GM12891 (cell line): ENCODE measurements around the gene PLD3.

Experiments used
- PAX5 ChIP-seq: IDR thresholded peaks from 2 replicates; pipeline ENCODE4 v1.6.1; 2011; ENCODE audit warnings: low read length, moderate library complexity, mild to moderate bottlenecking; ENCODE audit not compliant: insufficient read depth, severe bottlenecking
- POLR2A ChIP-seq: IDR thresholded peaks from 2 replicates; pipeline ENCODE4 v1.6.1; 2011; ENCODE audit warnings: low read depth, low read length, control low read depth
- POLR2AphosphoS5 ChIP-seq: IDR thresholded peaks from 2 replicates; pipeline ENCODE4 v1.6.1; 2011; ENCODE audit warnings: low read depth, low read length, control low read depth
- SPI1 ChIP-seq: IDR thresholded peaks from 2 replicates; pipeline ENCODE4 v1.6.1; 2011; ENCODE audit warnings: low read depth, low read length, control low read depth
- TAF1 ChIP-seq: IDR thresholded peaks from 2 replicates; pipeline ENCODE4 v1.6.1; 2011; ENCODE audit warnings: low read depth, low read length, control low read depth

DNA sequence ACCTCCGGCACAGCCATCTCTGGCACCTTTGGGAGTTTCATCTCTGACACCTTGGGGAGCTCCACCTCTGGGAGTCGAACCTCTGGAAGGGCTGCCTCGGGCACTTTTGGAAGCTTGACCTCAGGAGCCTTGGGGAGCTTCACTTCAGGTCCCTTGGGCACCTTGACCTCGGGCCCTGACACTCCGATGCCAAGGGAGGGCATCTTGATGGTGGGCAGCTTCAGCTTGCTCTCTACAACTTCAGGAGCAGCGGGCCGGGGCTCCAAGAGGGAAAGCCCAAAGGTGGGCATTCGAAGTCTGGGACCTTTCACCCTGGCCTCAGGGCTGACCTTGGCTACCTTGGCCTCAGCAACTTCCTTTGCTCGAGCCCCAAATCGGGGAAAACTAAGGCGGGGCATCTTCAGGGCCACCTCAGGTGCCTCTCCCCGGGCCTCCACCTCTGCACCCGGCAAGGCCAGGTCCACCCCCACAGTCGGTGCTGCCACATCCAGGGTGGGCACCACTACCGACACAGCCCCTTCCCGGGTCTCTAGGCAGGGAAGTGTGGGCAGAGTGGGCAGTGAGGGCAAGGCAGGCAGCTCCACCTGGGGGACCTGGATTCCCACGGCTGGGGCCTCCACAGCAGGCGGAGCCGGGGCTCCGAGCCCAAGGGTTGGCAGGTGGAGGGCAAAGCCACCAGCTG lies 48.5 kb downstream of the PLD3 start:
- no peak for TF ChIP-seq POLR2AphosphoS5
- TF ChIP-seq POLR2A = no peak
- TF ChIP-seq TAF1 = no peak
- TF ChIP-seq PAX5 = no peak
- TF ChIP-seq SPI1 = no peak
